Osteocyte (in vitro differentiated cells): ENCODE results near the gene SLC6A13. TPM values are rescaled to one million over a fixed set of nuclear protein-coding genes. Genes with fewer than 3 reads are reported as not detected.

Experiments used
- DNase-seq: peaks from one replicate; pipeline ENCODE4 v3.0.0; 2021; ENCODE audit warnings: mixed read lengths; ENCODE audit not compliant: unreplicated experiment; ENCODE audit errors: extremely low spot score
- H3K27ac Mint-ChIP-seq: one replicate; pipeline ENCODE4 v1.8.0; 2021; ENCODE audit warnings: mild to moderate bottlenecking, mixed read lengths; ENCODE audit not compliant: unreplicated experiment
- H3K27me3 Mint-ChIP-seq: one replicate; pipeline ENCODE4 v1.8.0; 2021; ENCODE audit warnings: mixed read lengths; ENCODE audit not compliant: unreplicated experiment
- H3K36me3 Mint-ChIP-seq: one replicate; pipeline ENCODE4 v1.8.0; 2021; ENCODE audit warnings: mixed read lengths; ENCODE audit not compliant: unreplicated experiment
- H3K4me1 Mint-ChIP-seq: one replicate; pipeline ENCODE4 v1.8.0; 2021; ENCODE audit warnings: mixed read lengths; ENCODE audit not compliant: unreplicated experiment
- H3K4me3 Mint-ChIP-seq: one replicate; pipeline ENCODE4 v1.8.0; 2021; ENCODE audit warnings: mild to moderate bottlenecking, moderate library complexity, mixed read lengths; ENCODE audit not compliant: unreplicated experiment
- H3K9me3 Mint-ChIP-seq: one replicate; pipeline ENCODE4 v1.8.0; 2021; ENCODE audit warnings: mixed read lengths; ENCODE audit not compliant: unreplicated experiment
- total RNA-seq: library from RNA; stranded (reverse); gene quantifications from 2 replicates; pipeline ENCODE4 v1.2.1, GENCODE V29; 2021
- TF ChIP-seq, protein P1 (sequence below): fragments of 200-600 bp; sonication (generic); IDR thresholded peaks from 2 replicates; pipeline ENCODE4 v1.5.0; 2021; ENCODE audit warnings: antibody characterized with exemption, mild to moderate bottlenecking, moderate library complexity

The SLC6A13 gene
- total RNA-seq, 1 donor from 2014 or later, result 0.43 TPM

DNA sequence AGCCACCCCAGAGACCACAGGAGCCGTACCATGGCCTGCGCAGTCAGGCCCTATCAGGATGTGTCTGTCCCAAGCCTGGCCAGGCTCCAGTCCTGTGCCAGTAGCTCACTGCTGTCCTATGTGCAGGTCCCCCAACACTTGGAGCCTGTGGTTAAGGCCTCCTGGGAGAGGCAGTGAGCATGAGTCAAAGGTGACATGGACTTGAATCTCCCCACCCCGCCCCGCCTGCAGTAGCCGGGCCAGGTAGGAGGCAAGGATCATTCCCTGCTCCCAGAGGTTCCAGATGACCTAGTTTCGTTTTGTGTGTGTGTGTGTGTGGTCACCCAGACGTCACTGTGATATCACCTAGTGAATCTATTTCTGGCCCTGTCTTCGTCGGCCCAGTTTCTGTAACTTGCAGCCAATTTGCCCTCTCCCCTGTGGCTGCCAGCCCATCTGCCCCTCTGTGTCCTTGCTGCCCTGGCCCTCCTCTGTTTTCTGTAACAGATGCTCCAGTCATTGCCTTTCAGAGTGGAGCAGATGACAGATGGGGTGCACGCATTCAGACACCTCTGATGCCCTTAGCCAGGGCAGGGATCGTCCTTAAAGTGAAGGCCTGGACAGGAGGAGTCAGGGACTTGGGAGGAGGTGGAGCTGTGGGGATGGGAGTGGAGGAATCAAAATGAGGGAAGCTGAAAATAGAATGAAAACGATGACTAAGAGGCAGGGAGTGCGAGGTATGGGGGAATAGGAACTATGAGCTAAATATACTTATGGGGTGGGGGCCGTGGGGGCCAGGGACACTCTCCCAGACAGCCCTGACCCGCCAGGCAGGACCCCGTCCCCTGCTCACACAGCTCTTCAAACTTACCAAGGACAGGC is 86.1 kb downstream of the SLC6A13 start:
- Mint-ChIP-seq H3K27me3 (no peaks in the 10 kb centered on the region), H3K4me1 (peaks cover 38% of the 10 kb centered on the region), H3K9me3 (no peaks in the 10 kb centered on the region), H3K4me3 (no peak overlapping the region), H3K36me3 (no peaks in the 10 kb centered on the region), H3K27ac (no peak overlapping the region)
- TF ChIP-seq, protein P1, sequence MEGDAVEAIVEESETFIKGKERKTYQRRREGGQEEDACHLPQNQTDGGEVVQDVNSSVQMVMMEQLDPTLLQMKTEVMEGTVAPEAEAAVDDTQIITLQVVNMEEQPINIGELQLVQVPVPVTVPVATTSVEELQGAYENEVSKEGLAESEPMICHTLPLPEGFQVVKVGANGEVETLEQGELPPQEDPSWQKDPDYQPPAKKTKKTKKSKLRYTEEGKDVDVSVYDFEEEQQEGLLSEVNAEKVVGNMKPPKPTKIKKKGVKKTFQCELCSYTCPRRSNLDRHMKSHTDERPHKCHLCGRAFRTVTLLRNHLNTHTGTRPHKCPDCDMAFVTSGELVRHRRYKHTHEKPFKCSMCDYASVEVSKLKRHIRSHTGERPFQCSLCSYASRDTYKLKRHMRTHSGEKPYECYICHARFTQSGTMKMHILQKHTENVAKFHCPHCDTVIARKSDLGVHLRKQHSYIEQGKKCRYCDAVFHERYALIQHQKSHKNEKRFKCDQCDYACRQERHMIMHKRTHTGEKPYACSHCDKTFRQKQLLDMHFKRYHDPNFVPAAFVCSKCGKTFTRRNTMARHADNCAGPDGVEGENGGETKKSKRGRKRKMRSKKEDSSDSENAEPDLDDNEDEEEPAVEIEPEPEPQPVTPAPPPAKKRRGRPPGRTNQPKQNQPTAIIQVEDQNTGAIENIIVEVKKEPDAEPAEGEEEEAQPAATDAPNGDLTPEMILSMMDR, result no peak
- no peak for DNase-seq

DNA sequence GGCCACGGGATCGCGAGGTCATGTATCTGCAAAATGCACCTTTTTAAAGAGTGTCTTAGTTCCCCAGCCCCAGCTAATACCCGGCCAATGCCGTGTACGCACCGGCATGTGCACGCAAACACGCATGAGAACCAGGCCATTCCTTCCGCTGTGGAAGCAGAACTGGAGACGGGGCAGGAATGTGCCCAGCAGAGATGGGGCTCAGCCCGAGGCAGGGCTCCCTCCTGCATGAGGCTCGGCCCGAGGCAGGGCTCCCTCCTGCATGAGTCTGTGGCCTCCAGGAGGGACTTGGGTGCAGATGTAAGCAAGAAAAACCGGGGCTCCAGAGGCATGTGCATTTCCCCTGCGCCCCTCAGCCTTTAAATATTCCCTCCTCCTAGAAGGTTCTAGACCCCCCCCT is 86.9 kb downstream of the SLC6A13 start:
- H3K27ac Mint-ChIP-seq, result no peak overlapping the region
- TF ChIP-seq, protein P1, result no peak
- H3K36me3 Mint-ChIP-seq, result no peaks in the 10 kb centered on the region
- H3K27me3 Mint-ChIP-seq, result no peaks in the 10 kb centered on the region
- DNase-seq, result no peak
- no peaks in the 10 kb centered on the region for H3K9me3 Mint-ChIP-seq
- H3K4me3 Mint-ChIP-seq, result no peak overlapping the region
- peaks cover 46% of the 10 kb centered on the region for H3K4me1 Mint-ChIP-seq

DNA sequence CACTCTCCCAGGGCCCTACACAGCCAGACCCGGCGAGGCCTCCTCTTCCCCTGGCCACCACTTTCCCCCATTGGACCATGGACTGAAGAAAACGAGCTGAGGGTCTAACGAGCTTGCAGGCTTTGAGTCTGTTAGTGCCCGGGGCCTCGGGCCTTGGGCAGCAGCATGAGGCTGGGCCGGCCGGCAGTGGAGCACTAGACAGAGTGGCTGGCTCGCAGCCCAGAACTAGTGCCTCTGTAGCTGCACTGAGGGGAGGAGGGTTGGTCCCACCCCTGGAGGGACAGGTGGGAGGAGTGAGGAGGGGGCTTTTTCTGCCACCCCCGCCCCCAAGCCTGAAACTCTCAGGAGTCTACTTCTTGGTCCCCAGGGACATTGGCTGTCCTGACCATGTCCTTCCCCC is 87.4 kb downstream of the SLC6A13 start:
- Mint-ChIP-seq H3K27ac (no peak overlapping the region), H3K9me3 (no peaks in the 10 kb centered on the region), H3K4me1 (peaks cover 51% of the 10 kb centered on the region), H3K4me3 (no peak overlapping the region), H3K36me3 (no peaks in the 10 kb centered on the region), H3K27me3 (no peaks in the 10 kb centered on the region)
- TF ChIP-seq, protein P1, result no peak
- DNase-seq, result no peak

DNA sequence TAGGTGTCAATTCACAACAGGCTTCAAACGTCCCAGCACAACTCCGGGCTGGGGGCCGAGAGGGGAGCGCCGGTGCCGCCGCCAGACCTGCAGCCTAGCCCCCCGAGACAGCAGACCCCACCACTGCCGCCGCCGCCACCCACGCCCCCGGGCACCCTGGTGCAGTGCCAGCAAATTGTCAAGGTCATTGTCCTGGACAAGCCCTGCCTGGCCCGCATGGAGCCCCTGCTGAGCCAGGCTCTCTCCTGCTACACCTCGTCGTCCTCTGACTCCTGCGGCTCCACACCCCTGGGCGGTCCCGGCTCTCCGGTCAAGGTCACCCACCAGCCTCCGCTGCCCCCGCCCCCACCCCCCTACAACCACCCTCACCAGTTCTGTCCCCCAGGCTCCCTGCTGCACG is 88.0 kb downstream of the SLC6A13 start:
- no peaks in the 10 kb centered on the region for H3K27me3 Mint-ChIP-seq
- no peak for DNase-seq
- H3K4me1 Mint-ChIP-seq, result peaks cover 53% of the 10 kb centered on the region
- H3K9me3 Mint-ChIP-seq, result no peaks in the 10 kb centered on the region
- no peak overlapping the region for H3K4me3 Mint-ChIP-seq
- TF ChIP-seq, protein P1, result no peak
- no peaks in the 10 kb centered on the region for H3K36me3 Mint-ChIP-seq
- H3K27ac Mint-ChIP-seq, result no peak overlapping the region

DNA sequence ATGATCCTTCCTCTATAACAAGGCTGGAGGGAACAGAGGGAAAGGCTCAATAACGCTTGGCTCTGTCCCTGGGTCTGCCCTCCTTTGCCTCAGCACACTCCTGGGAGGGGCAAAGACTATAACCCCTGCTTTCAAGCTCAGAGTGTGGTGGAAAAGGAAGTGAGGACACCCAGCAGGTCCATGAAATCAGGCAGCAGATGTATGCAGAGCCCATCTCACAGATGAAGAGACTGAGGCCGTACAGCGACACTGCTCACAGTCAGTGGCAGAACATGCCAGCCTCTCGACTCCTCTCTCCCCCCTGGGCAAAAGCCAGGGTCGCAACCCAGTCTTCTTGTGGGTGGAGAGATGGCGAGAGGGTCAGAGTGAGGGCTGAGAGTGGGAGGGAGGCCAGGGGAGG is 88.5 kb downstream of the SLC6A13 start:
- Mint-ChIP-seq H3K4me1 (peaks cover 55% of the 10 kb centered on the region), H3K27ac (no peak overlapping the region), H3K27me3 (no peaks in the 10 kb centered on the region), H3K4me3 (no peak overlapping the region), H3K9me3 (no peaks in the 10 kb centered on the region), H3K36me3 (no peaks in the 10 kb centered on the region)
- no peak for DNase-seq
- TF ChIP-seq, protein P1, result no peak
